Gastrocnemius medialis (tissue), 4 donors: Measurements from ENCODE around the gene PRICKLE1.

ENCODE experiments used
- POLR2A ChIP-seq, 2 donors: fragments of 450-650 bp; IDR thresholded peaks; one replicate each; pipeline ENCODE4 v1.6.1; 2017; ENCODE audit warnings: antibody characterized with exemption in 2 of 2, mild to moderate bottlenecking in 2 of 2, moderate library complexity in 2 of 2
- TF ChIP-seq, protein P1 (sequence below), 5 experiments: fragments of 450-650 bp in 3 of 5; fragments of 200-600 bp in 2 of 5; sonication (generic) in 2 of 5; IDR thresholded peaks in 4 of 5; conservative IDR thresholded peaks in 1 of 5; 1 replicate in 4 of 5; 2 replicates in 1 of 5; pipeline ENCODE4 v1.5.1; 2016 to 2019; ENCODE audit warnings: antibody characterized with exemption in 5 of 5, mild to moderate bottlenecking in 3 of 5, moderate library complexity in 3 of 5

DNA sequence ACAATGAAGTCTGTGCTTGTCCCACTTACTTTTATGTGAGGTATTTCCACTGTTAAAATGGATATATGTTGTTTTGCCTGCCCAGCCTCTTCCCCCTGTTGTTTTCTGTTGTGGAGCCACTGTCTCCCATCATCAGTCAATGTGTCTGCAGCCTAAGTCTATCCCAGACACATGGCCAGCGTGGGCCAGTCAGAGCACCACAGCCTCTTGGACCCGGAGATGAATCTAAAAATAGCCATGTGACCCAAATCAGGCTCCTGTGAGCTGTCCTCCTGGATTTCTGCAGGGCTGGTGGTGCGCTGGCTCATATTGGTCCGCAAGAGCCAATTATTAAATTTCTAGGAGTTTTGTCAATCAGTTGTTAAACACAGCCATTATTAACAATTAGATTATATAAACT is 44.0 kb upstream of the PRICKLE1 start:
- TF ChIP-seq, protein P1, sequence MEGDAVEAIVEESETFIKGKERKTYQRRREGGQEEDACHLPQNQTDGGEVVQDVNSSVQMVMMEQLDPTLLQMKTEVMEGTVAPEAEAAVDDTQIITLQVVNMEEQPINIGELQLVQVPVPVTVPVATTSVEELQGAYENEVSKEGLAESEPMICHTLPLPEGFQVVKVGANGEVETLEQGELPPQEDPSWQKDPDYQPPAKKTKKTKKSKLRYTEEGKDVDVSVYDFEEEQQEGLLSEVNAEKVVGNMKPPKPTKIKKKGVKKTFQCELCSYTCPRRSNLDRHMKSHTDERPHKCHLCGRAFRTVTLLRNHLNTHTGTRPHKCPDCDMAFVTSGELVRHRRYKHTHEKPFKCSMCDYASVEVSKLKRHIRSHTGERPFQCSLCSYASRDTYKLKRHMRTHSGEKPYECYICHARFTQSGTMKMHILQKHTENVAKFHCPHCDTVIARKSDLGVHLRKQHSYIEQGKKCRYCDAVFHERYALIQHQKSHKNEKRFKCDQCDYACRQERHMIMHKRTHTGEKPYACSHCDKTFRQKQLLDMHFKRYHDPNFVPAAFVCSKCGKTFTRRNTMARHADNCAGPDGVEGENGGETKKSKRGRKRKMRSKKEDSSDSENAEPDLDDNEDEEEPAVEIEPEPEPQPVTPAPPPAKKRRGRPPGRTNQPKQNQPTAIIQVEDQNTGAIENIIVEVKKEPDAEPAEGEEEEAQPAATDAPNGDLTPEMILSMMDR (IDR thresholded peaks at IDR 0.05 in 4 of 5, conservative IDR thresholded peaks at IDR 0.05 in 1 of 5), result no peak
- TF ChIP-seq POLR2A (IDR thresholded peaks at IDR 0.05), result no peak
